ENCODE data around the gene INTS2.
"Not testable (repeated sequence)": the region's sequence is repeated elsewhere in the genome, so short reads cannot be mapped to it uniquely, and the experiment has no call there.

The INTS2 gene

DNA sequence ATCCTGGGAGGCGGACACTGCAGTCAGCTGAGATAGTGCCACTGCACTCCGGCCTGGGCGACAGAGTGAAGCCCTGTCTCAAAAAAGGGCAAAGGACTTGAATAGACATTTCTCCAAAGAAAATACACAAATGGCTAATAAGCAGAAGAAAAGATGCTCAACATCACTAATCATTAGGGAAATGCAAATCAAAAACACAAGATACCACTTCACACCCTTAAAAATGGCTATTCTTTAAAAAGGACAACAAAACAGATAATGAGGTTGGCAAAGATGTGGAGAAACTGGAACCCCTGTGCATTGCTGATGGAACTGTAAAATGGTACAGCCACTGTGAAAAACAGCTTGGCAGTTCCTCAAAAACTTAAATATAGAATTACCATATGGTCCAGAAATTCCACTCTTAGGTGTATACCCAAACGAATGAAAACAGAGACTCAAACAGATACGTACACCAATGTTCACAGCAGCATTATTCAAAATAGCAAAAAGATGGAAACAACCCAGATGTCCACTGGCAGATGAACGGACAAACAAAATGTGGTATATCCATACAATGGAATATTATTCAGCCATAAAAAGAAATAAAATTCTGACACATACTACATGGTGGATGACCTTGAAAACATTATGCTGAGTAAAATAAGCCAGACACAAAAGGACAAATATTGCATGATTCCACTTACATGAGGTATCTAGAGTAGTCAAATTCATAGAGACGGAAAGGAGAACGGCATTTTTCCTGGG is 100.0 kb downstream of the INTS2 start:
- H3K27ac ChIP-seq: no peak overlapping the region

DNA sequence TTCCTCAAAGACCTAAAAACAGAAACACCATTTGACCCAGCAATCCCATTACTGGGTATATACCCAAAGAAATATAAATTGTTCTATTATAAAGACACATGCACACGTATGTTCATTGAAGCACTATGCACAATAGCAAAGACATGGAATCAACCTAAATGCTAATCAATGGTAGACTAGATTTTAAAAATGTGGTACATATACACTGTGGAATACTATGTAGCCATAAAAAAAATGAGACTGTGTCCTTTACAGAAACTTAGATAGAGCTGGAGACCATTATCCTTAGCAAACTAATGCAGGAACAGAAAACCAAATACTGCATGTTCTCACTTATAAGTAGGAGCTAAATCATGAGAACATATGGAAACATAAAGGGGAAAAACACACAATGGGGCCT is 100.9 kb downstream of the INTS2 start:
- not testable (repeated sequence) for H3K27ac ChIP-seq

More for the DNA sequence above, 100.0 kb downstream of the INTS2 start:
- TF ChIP-seq, protein P1, sequence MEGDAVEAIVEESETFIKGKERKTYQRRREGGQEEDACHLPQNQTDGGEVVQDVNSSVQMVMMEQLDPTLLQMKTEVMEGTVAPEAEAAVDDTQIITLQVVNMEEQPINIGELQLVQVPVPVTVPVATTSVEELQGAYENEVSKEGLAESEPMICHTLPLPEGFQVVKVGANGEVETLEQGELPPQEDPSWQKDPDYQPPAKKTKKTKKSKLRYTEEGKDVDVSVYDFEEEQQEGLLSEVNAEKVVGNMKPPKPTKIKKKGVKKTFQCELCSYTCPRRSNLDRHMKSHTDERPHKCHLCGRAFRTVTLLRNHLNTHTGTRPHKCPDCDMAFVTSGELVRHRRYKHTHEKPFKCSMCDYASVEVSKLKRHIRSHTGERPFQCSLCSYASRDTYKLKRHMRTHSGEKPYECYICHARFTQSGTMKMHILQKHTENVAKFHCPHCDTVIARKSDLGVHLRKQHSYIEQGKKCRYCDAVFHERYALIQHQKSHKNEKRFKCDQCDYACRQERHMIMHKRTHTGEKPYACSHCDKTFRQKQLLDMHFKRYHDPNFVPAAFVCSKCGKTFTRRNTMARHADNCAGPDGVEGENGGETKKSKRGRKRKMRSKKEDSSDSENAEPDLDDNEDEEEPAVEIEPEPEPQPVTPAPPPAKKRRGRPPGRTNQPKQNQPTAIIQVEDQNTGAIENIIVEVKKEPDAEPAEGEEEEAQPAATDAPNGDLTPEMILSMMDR (conservative IDR thresholded peaks at IDR 0.05): no peak

DNA sequence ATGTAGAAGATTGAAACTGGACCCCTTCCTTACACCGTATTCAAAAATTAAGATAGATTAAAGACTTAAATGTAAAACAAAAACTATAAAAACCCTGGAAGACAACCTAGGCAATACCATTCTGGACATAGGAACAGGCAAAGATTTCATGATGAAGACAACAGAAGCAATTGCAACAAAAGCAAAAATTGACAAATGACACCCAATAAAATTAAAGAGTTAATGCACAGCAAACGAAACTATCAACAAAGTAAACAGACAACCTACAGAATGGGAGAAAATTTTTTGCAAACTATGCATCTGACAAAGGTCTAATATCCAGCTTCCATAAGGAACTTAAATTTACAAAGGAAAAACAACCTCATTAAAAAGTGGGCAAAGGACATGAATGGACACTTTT is 101.6 kb downstream of the INTS2 start:
- not testable (repeated sequence) for H3K27ac ChIP-seq

DNA sequence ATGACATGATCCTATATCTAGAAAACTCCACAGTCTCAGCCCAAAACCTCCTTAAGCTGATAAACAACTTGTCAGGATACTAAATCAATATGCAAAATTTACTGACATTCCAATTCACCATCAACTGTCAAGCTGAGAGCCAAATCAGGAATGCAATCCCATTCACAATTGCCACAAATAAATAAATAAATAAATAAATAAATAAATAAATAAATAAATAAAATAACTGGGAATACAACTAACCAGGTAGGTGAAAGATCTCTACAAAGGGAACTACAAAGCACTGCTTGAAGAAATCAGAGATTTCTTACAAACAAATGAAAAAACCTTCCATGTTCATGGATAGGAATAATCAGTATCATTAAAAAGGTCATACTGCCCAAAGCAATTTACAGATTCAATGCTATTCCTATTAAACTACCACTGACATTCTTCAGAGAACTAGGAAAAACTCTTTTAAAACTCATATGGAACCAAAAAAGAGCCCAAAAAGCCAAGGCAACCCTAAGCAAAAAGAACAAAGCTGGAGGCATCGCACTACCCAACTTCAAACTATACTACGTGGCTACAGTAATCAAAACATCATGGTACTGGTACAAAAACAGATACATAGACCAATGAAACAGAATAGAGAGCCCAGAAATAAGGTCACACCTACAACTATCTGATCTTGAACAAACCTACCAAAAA is 102.2 kb downstream of the INTS2 start:
- TF ChIP-seq, protein P1 (conservative IDR thresholded peaks at IDR 0.05): no peak
- H3K27ac ChIP-seq: no peak overlapping the region

DNA sequence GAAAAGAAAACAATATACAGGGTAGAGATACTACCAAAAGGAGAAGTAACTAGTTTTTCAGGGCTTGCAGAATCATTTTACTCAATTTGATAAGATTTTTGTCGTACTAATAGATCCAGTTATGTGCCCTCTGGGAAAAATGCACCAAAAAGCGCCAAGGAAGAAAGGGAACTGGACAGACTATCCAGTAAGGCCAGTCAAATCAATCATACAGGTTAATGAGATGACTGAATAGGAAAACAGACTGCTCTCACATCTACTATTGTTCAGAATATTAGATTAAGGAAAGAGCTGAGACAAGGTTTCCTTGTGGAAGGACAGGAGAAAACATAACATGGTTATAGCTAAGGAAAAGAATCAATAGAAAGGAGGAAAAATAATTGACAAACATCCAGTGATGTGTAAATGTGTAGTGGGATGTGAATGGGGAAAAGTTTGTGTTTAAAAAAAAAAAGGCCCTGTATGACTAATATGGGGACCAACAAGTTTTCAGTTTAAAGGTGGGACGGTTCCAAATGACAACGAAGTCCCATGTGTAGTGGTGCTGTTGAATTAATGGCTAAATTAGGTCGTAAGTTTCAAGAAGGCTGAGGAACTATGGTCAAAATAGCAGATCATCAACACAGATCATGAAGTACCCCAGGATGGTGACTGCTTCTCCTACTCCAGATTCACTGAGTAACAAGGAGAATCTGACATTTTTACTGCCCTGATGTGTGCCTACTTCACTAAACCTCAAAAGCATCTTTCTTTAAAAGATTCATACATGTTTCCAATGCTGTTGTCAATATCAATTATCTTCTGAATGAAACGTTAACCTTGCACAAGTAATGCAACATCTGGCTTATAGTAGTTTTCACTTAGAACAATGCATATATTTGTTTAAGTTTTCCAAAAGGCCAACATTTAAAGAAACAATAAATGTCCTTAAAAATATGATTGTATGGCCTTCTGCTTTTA is 105.2 kb downstream of the INTS2 start:
- no peak overlapping the region for H3K27ac ChIP-seq

DNA sequence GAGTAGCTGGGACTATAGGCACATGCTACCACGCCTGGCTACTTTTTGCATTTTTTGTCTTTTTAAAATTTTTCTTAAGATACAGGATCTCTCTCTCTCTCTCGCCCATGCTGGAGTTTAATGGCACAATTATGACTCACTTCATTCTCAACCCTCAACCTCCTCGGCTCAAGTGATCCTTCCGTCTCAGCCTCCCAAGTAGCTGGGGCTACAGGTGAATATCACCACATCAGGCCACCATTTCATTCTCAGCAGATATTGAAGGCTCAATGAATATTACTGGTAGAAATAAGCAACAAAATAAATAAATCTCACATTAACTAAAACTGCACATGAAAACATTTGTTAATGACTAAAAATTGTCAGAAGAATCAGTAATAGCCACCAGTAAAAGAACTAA is 106.1 kb downstream of the INTS2 start:
- TF ChIP-seq, protein P1 (conservative IDR thresholded peaks at IDR 0.05): no peak
- H3K27ac ChIP-seq: no peak overlapping the region

More for the DNA sequence above, 105.2 kb downstream of the INTS2 start:
- TF ChIP-seq, protein P1 (conservative IDR thresholded peaks at IDR 0.05): no peak

DNA sequence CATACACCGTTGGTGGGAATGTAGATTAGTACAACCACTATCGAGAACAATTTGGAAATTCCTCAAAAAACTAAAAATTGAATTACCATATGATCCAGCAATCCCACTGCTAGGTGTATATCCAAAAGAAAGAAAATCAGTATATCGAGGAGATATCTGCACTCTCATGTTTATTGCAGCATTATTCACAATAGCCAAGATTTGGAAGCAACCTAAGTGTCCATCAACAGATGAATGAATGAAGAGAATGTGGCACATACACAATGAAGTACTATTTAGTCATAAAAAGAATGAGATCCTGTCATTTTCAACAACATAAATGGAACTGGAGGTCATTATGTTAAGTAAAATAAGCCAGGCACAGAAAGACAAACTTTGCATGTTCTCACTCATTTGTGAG is 108.5 kb downstream of the INTS2 start:
- not testable (repeated sequence) for H3K27ac ChIP-seq

DNA sequence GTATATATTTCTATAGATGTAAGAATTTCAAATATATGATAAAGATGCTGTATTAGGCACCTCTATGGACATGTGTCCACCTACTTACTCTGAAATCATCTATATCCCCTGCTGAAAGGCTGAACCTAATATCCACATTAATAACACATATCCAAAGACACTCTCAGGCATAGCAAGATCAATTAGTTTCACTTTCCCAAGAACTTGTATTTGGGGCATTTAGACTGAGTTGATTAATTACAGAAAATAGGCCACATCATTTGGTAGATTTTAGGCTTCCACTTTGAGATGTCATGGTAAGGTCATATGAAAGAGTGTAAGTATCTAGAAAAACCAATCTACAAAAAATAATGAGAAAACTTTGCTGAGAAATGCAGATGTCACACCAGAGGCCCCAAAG is 109.6 kb downstream of the INTS2 start:
- no peak overlapping the region for H3K27ac ChIP-seq
- TF ChIP-seq, protein P1 (conservative IDR thresholded peaks at IDR 0.05): no peak
